Naive thymus-derived CD8-positive, alpha-beta T cell (primary cell): ENCODE measurements around the gene TSNAXIP1. TPM values are rescaled to one million over a fixed set of nuclear protein-coding genes. Genes with fewer than 3 reads are reported as not detected.

Experiments used
- ATAC-seq, 2 donors: fragments of 150-1000 bp; cut with Tn5 transposase in 1 of 2; sonication (Bioruptor Pico), chemical (Tn5 transposase) in 1 of 2; 1 replicate in 1 of 2; 2 replicates in 1 of 2; pipeline ENCODE4 v1.10.0; 2021; ENCODE audit warnings: mild to moderate bottlenecking in 2 of 2, moderate library complexity in 2 of 2
- POLR2A ChIA-PET: fragments of 350-600 bp; sonication (Branson Sonifier 250); formaldehyde crosslinking; loops from one replicate; lab custom pipeline; 2021; ENCODE audit warnings: antibody characterized with exemption; lab: Charles Lee
- DNase-seq, 10 donors: peaks; one replicate each; pipeline versions ENCODE4 v3.0.0 to v3.0.0-alpha.2; 2020 to 2022
- H3K27ac Mint-ChIP-seq, 10 donors: one replicate each; pipeline ENCODE4 v1.8.0; 2020 to 2022; ENCODE audit warnings: mild to moderate bottlenecking in 10 of 10, mixed read lengths in 10 of 10, moderate library complexity in 4 of 10, inconsistent platforms in 1 of 10
- H3K27me3 Mint-ChIP-seq, 5 donors: one replicate each; pipeline ENCODE4 v1.8.0; 2021 to 2022; ENCODE audit warnings: mixed read lengths in 5 of 5
- H3K36me3 Mint-ChIP-seq, 3 donors: one replicate each; pipeline ENCODE4 v1.8.0; 2020 to 2022; ENCODE audit warnings: mixed read lengths in 3 of 3, mild to moderate bottlenecking in 2 of 3, inconsistent platforms in 1 of 3
- H3K4me1 Mint-ChIP-seq, 4 donors: one replicate each; pipeline ENCODE4 v1.8.0; 2021 to 2022; ENCODE audit warnings: mixed read lengths in 4 of 4
- H3K4me3 Mint-ChIP-seq, 10 donors: one replicate each; pipeline ENCODE4 v1.8.0; 2020 to 2022; ENCODE audit warnings: mild to moderate bottlenecking in 10 of 10, mixed read lengths in 10 of 10, moderate library complexity in 6 of 10, inconsistent platforms in 1 of 10
- H3K9me3 Mint-ChIP-seq, 9 donors: one replicate each; pipeline ENCODE4 v1.8.0; 2020 to 2022; ENCODE audit warnings: mixed read lengths in 9 of 9, mild to moderate bottlenecking in 3 of 9, inconsistent platforms in 1 of 9, moderate library complexity in 1 of 9
- polyA plus RNA-seq, 3 donors: library from polyadenylated mRNA; unstranded; fragments of 300-500 nt; fragmentation: Illumina TruSeq; gene quantifications; one replicate each; pipeline ENCODE4 v1.2.3, GENCODE V29; 2021
- total RNA-seq, 8 experiments: library from RNA in 2 of 8; stranded (reverse) in 2 of 8; gene quantifications; one replicate each; pipeline ENCODE4 v1.2.3 and lab custom pipeline; 2021 to 2026

The TSNAXIP1 gene, protein sequence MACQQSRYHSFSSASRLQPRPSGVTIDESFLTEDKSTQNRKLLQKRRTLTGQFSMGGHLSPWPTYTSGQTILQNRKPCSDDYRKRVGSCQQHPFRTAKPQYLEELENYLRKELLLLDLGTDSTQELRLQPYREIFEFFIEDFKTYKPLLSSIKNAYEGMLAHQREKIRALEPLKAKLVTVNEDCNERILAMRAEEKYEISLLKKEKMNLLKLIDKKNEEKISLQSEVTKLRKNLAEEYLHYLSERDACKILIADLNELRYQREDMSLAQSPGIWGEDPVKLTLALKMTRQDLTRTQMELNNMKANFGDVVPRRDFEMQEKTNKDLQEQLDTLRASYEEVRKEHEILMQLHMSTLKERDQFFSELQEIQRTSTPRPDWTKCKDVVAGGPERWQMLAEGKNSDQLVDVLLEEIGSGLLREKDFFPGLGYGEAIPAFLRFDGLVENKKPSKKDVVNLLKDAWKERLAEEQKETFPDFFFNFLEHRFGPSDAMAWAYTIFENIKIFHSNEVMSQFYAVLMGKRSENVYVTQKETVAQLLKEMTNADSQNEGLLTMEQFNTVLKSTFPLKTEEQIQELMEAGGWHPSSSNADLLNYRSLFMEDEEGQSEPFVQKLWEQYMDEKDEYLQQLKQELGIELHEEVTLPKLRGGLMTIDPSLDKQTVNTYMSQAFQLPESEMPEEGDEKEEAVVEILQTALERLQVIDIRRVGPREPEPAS
- total RNA-seq (1 to 10 TPM; 1.0 to 1.2 TPM), polyA plus RNA-seq (under 1 TPM in 1 of 3 donors, not detected in 2; 0.14 TPM), total RNA-seq (lab: John Stamatoyannopoulos, UW) (0.57 to 3.3 (median 2.4) reads per million in 6 experiments)

DNA sequence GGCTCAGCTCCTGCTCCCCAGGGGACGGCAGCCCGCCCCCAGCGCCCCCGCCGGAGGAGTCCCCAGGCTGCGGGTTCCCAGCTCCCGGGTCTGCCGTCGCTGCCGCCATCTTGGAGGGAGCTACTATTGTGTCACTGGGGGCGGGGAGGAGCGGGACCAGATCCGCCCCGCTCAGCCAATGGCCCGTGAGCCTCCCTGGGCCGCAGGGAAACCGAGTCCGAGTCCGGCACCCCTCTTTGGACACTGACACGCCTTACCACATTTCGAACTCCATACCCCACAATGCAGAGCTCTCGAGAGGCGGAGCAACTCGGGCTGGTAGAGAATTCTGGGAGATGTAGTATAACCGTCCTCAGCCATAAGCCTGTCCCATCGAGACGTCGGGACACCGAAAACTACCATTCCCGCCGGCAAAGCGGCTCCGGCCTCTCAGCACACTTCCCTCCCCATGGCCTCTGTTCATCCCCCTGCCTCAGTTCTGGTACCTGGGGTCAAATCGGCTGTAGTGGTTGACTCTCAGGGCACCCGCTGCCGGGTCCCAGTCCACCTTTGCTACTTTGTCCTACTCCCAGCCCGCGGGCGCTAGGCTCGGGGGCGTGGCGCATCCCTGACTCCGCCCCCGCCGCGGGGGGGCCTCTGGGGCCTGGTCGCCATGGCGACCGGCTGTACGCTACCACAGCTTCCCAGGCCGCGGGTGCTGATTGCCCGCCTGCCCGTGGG is at the start of gene TSNAXIP1, which contains the start of gene RANBP10:
Gene TSNAXIP1 (plus strand): TSS at position 462 of the 720 bp plus-strand sequence. CDS start 261 bp downstream, outside the sequence.
Gene RANBP10 (minus strand): TSS at position 133 of the 720 bp plus-strand sequence. CDS start 24 bp downstream, at position 109.
- Mint-ChIP-seq H3K36me3 (peaks cover 0 to 20% (median 5%) of the 10 kb centered on the region in 3 donors), H3K27me3 (no peaks in the 10 kb centered on the region), H3K27ac (peak within 1 kb of the TSS; percentile 77 to 98 (median 94)), H3K4me3 (peak within 1 kb of the TSS; percentile 87 to 96 (median 92)), H3K9me3 (no peaks in the 10 kb centered on the region), H3K4me1 (peaks cover 16 to 50% (median 46%) of the 10 kb centered on the region in 4 donors)
- ATAC-seq (peak; percentile 91 to 92), DNase-seq (peak; percentile 90 to 98 (median 97))
- POLR2A ChIA-PET = interaction anchor here (0.5 to 2.2 kb wide), 22 partner anchors 10 to 528 kb away, joined by 3 to 14 read pairs (median 4); partner anchors contain the start of genes ACD, ATP6V0D1, CTCF and EDC4

DNA sequence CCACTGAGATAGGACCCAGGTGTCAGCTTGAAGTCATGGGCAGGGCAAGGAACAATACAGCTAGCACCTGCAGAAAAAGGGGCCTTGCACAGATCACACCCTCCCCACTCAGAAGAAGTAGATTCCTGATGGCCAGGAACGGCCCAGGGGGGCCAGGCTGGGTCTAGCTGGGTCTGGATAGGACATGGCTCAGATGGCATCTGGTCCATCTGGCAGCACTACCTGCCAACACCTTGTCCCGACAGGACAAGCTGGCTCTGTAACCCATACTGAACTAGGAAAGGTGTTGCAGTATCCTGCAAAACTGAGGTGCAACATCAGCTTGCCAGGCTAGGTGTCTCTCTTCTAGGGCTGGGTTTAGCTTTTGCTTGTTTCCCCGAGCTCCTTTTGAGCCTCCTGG is 48.7 kb upstream of the TSNAXIP1 start:
- no peak for DNase-seq
- POLR2A ChIA-PET = interaction anchor here (0.6 kb wide), 1 partner anchor 611 kb away, joined by 3 read pairs; no protein-coding TSS in a partner anchor
- H3K27ac Mint-ChIP-seq = no peak overlapping the region
- H3K9me3 Mint-ChIP-seq = no peaks in the 10 kb centered on the region
- no peaks in the 10 kb centered on the region for H3K27me3 Mint-ChIP-seq
- no peak overlapping the region for H3K4me3 Mint-ChIP-seq
- no peak for ATAC-seq
- peaks cover 18 to 24% (median 20%) of the 10 kb centered on the region in 4 donors for H3K4me1 Mint-ChIP-seq
- H3K36me3 Mint-ChIP-seq = peaks cover 2 to 34% (median 5%) of the 10 kb centered on the region in 3 donors

DNA sequence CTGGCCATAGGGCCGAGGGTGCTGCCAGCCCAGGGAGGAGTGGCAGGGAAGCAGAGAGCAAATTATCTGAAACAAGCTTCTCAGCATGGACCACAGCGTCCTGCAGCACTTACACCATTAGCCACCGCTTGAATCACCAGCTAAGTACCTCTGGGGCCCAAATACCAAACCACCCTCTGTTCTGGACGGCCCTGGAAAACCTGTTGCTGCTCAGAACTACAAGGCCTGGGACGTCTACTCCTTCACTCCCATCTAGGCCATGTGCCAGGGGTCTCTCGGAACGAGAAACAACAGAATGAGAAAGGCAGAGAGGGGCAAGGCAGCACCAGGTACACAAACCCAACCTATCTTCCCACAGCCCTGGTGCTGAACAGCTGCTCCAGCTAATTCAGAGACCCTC is 47.7 kb upstream of the TSNAXIP1 start:
- Mint-ChIP-seq H3K27ac (peak overlapping the region in 4 of 10 donors; percentile 40 to 69 (median 50)), H3K36me3 (peaks cover 2 to 27% (median 5%) of the 10 kb centered on the region in 3 donors), H3K27me3 (no peaks in the 10 kb centered on the region), H3K4me1 (peaks cover 18 to 26% (median 22%) of the 10 kb centered on the region in 4 donors), H3K4me3 (no peak overlapping the region), H3K9me3 (no peaks in the 10 kb centered on the region)
- POLR2A ChIA-PET = no interaction called here
- ATAC-seq = no peak
- no peak for DNase-seq

DNA sequence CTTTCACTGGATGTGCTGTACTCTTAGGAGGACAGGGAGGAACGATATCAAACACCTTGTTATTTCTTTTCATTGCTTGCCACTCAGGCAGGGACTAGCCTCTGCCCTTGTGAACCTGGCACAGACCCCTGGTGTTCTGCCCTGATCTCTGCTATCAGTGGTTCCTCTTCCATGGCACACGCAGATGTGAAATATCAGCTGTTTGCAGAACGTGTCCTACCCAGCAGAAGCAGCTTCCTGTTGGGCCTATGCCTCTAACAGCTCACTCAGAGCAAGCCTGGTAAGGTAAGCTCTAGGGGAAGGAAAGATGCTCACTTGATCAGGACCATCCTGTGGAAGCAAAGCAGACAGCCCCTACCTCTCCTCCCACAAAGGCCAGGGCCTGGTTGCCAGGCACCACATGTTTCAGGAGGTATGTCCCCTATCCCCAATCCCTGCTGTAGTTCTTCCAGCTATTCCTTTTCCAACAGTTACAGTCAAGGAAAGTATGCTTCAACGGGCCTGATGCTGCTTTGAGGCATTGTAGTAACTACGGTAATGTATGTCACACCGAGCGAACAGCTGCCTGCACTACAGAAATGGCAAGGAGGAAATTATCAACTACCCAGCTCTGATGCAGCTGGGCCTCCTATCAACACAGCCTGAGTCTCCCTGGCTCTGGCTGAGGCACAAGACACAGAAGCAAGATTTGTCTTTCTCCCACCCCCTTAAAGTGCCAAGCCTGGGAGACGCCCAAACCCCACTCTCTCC is 46.3 kb upstream of the TSNAXIP1 start:
- Mint-ChIP-seq H3K27ac (peak overlapping the region in 8 of 10 donors; percentile 43 to 91 (median 69)), H3K4me1 (peaks cover 17 to 26% (median 22%) of the 10 kb centered on the region in 4 donors), H3K36me3 (peaks cover 5 to 23% (median 5%) of the 10 kb centered on the region in 3 donors), H3K9me3 (no peaks in the 10 kb centered on the region), H3K4me3 (no peak overlapping the region), H3K27me3 (no peaks in the 10 kb centered on the region)
- DNase-seq (no peak), ATAC-seq (no peak)
- POLR2A ChIA-PET = no interaction called here

DNA sequence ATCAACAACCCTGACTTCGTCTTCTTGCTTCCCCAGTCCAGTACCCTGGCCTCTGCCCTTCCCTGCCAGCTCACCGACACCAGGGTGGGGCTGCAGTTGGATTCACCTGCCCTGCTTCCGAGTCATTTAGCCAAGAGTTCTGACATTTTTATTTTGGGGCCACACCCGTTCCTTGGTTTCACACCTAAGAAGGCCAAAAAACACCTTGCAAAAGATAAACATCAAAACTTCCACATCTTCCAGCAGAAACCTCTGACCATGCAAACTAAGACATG is 45.8 kb upstream of the TSNAXIP1 start:
- POLR2A ChIA-PET = no interaction called here
- Mint-ChIP-seq H3K9me3 (no peaks in the 10 kb centered on the region), H3K4me1 (peaks cover 16 to 26% (median 21%) of the 10 kb centered on the region in 4 donors), H3K27me3 (no peaks in the 10 kb centered on the region), H3K36me3 (peaks cover 5 to 24% (median 5%) of the 10 kb centered on the region in 3 donors), H3K27ac (peak overlapping the region in 8 of 10 donors; percentile 52 to 91 (median 69)), H3K4me3 (peak overlapping the region in 1 of 10 donors; percentile 12)
- DNase-seq (no peak), ATAC-seq (no peak)

DNA sequence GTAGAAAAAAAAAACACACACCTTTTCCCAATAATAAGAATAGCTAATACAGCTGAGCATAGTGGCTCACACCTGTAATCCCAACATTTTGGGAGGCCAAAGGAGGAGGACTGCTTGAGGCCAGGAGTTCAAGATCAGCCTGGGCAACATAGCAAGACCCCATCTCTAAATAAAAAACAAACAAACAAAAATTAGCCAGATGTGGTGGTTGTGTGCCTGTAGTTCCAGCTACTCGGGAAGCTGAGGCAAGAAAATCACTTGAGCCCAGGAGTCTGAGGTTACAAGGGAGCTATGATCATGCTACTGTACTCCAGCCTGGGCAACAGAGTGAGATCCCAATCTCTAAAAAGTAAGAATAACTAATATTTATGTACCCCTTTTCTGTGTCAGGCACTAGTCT is 44.8 kb upstream of the TSNAXIP1 start:
- no peak for ATAC-seq
- POLR2A ChIA-PET = interaction anchor here (0.5 kb wide), 1 partner anchor 444 kb away, joined by 3 read pairs; no protein-coding TSS in a partner anchor

DNA sequence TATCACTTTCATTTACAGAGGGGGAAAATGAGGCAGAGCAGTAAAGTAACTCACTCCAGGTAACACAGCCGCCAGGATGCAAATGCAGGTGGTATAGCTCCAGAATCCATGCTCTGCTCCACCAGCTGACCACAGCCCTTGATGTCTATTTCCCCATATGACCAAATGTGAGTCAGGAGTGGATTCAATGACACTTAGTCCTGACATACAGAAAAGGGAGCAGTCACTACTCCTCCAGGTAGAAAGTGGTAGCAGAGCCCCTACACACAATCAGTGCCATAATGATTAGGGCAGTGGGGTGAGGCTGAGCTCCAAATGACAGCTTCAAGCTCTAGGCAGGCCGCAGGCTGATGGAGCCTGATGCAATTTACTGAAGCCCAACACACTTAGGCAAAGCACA is 44.3 kb upstream of the TSNAXIP1 start:
- no peaks in the 10 kb centered on the region for H3K27me3 Mint-ChIP-seq
- POLR2A ChIA-PET = interaction anchor here (0.5 kb wide), 1 partner anchor 444 kb away, joined by 3 read pairs; no protein-coding TSS in a partner anchor
- ATAC-seq = no peak
- H3K4me1 Mint-ChIP-seq = peaks cover 16 to 27% (median 22%) of the 10 kb centered on the region in 4 donors
- no peak for DNase-seq
- no peaks in the 10 kb centered on the region for H3K9me3 Mint-ChIP-seq
- H3K27ac Mint-ChIP-seq = peak overlapping the region in 1 of 10 donors; percentile 21
- H3K4me3 Mint-ChIP-seq = no peak overlapping the region
- H3K36me3 Mint-ChIP-seq = peaks cover 5 to 38% (median 11%) of the 10 kb centered on the region in 3 donors

More for the DNA sequence above, 44.8 kb upstream of the TSNAXIP1 start:
- peak overlapping the region in 3 of 10 donors; percentile 17 to 72 (median 25) for H3K27ac Mint-ChIP-seq
- H3K9me3 Mint-ChIP-seq = no peaks in the 10 kb centered on the region
- peaks cover 5 to 35% (median 11%) of the 10 kb centered on the region in 3 donors for H3K36me3 Mint-ChIP-seq
- no peaks in the 10 kb centered on the region for H3K27me3 Mint-ChIP-seq
- no peak for DNase-seq
- no peak overlapping the region for H3K4me3 Mint-ChIP-seq
- peaks cover 16 to 27% (median 22%) of the 10 kb centered on the region in 4 donors for H3K4me1 Mint-ChIP-seq

DNA sequence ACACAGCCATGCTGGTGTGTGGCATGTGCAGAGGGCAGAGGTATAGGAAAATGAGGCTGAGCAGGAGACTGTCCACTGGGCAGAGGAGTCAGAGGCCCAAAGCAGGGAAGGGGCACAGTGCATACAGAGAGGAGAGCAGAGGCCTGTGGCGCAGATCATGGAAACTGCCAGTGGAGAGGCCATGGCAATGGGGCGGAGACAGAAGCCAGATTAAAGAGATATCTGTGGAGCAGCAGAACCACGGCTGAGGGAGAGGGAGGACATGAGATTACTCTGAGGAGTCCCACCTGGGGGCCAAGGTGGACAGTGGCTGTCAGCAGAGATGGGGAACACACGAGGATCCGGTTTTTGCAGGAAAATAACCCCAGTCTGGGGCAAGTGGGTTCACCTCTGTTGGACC is 43.6 kb upstream of the TSNAXIP1 start:
- Mint-ChIP-seq H3K9me3 (no peaks in the 10 kb centered on the region), H3K4me1 (peaks cover 16 to 27% (median 22%) of the 10 kb centered on the region in 4 donors), H3K36me3 (peaks cover 5 to 36% (median 11%) of the 10 kb centered on the region in 3 donors), H3K27ac (peak overlapping the region in 2 of 10 donors; percentile 21 to 61), H3K4me3 (no peak overlapping the region), H3K27me3 (no peaks in the 10 kb centered on the region)
- POLR2A ChIA-PET = interaction anchor here (0.6 kb wide), 1 partner anchor 26 kb away, joined by 3 read pairs; no protein-coding TSS in a partner anchor
- ATAC-seq (no peak), DNase-seq (peak in 1 of 10 donors; percentile 40)

DNA sequence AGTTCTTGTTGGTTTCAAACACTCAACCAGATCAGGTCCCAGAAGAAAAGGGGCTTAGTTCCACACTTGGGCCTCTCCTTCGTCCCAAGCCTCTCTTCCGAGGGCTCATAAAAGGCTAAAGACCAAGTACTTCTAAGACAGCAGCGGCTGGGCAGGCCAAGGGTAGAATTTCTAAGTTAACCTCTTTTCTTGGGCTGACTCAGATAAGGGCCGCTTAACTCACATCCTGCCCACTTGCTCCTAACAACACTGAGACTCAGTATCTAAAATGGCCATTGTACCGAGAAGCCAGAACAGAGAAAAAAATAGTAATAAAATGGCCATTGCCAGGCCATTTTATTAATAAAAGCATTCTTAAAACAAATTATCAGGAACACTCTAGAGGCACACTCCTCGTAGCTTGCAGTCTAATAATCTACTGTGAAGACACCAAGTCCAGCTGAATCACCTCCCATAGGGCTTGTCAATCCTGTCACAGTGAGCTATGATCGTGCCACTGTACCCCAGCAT is 42.5 kb upstream of the TSNAXIP1 start:
- Mint-ChIP-seq H3K4me1 (peaks cover 15 to 27% (median 20%) of the 10 kb centered on the region in 4 donors), H3K4me3 (no peak overlapping the region), H3K27ac (peak overlapping the region in 2 of 10 donors; percentile 15 to 21), H3K36me3 (peaks cover 5 to 33% (median 11%) of the 10 kb centered on the region in 3 donors), H3K9me3 (no peaks in the 10 kb centered on the region), H3K27me3 (no peaks in the 10 kb centered on the region)
- DNase-seq = no peak
- no peak for ATAC-seq
- POLR2A ChIA-PET = no interaction called here

DNA sequence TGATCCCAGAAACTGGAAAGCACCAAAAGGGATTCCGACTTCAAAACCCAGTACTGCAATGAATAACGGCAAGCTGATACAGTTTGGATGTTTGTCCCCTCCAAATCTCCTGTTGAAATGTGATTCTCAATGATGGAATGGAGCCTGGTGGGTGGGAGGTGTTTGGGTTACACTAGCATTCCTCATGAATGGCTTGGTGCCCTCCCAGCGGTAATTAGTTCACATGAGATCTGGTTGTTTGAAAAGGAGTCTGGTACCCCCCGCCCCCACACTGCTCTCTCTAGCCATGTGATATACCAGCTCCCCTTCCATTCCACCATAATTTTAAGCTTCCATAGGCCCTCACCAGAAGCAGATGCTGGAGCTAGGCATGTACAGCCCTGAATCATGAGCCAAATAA is 40.4 kb upstream of the TSNAXIP1 start:
- Mint-ChIP-seq H3K4me3 (no peak overlapping the region), H3K36me3 (peaks cover 5 to 44% (median 21%) of the 10 kb centered on the region in 3 donors), H3K27me3 (no peaks in the 10 kb centered on the region), H3K27ac (no peak overlapping the region), H3K4me1 (peaks cover 3 to 16% (median 7%) of the 10 kb centered on the region in 4 donors), H3K9me3 (no peaks in the 10 kb centered on the region)
- no peak for DNase-seq
- POLR2A ChIA-PET = no interaction called here
- ATAC-seq = no peak

DNA sequence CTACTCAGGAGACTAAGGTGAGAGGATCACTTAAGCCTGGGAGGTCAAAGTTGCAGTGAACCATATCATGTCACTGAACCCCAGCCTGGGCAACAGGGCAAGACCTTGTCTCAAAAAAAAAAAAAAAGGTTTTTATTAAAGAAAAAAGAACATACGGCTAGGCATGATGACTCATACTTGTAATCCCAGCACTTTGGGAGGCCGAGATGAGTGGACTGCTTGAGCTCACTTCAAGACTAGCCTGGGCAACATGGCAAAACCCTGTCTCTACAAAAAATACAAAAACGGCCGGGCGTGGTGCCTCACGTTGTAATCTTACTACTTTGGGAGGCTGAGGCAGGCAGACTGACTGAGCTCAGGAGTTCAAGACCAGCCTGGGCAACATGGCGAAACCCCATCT is 38.7 kb upstream of the TSNAXIP1 start:
- Mint-ChIP-seq H3K27me3 (no peaks in the 10 kb centered on the region), H3K4me1 (peaks cover 2 to 18% (median 4%) of the 10 kb centered on the region in 4 donors), H3K9me3 (no peaks in the 10 kb centered on the region), H3K27ac (no peak overlapping the region), H3K4me3 (no peak overlapping the region), H3K36me3 (peaks cover 3 to 54% (median 25%) of the 10 kb centered on the region in 3 donors)
- peak in 1 of 10 donors; percentile 23 for DNase-seq
- POLR2A ChIA-PET = interaction anchor here (0.7 kb wide), 2 partner anchors 167 to 473 kb away, joined by 3 to 4 read pairs; no protein-coding TSS in a partner anchor
- no peak for ATAC-seq
